BJ (cell line): Measurements from ENCODE around the gene TMEM200A. TPM values are rescaled to one million over a fixed set of nuclear protein-coding genes. Genes with fewer than 3 reads are reported as not detected.
A peak's percentile ranks its signal among the peaks of the same experiment; 100 is the strongest.

Experiments
- CTCF ChIA-PET: fragments of 350-600 bp; formaldehyde crosslinking; extraction: SDS; loops from one replicate; lab custom pipeline; 2021; ENCODE audit warnings: antibody characterized with exemption, inconsistent platforms; lab: Yijun Ruan, JAX
- POLR2A ChIA-PET: fragments of 300-600 bp; sonication (Branson Sonifier 250); formaldehyde crosslinking; extraction: SDS; loops from one replicate; lab custom pipeline; 2021; ENCODE audit warnings: antibody characterized with exemption; lab: Charles Lee
- DNase-seq: peaks from one replicate; pipeline ENCODE4 v3.0.0-alpha.2; 2011; ENCODE audit warnings: low read depth
- H3K27me3 ChIP-seq: 2 replicates; pipeline ENCODE4 v1.6.0; 2011; ENCODE audit warnings: low read length; ENCODE audit not compliant: control insufficient read depth, insufficient read depth
- H3K36me3 ChIP-seq: 2 replicates; pipeline ENCODE4 v1.5.1; 2011; ENCODE audit warnings: low read length; ENCODE audit not compliant: control insufficient read depth, insufficient read depth
- H3K4me3 ChIP-seq: 2 replicates; pipeline ENCODE4 v1.5.1; 2011; ENCODE audit warnings: low read depth, mild to moderate bottlenecking, control low read depth, low read length
- CTCF ChIP-seq: IDR thresholded peaks from 2 replicates; pipeline ENCODE4 v1.5.1; 2011; ENCODE audit warnings: low read depth, mild to moderate bottlenecking, control low read depth, inconsistent platforms, low read length, moderate library complexity; ENCODE audit not compliant: insufficient read depth
- polyA minus RNA-seq: library from RNA; depleted of rRNA, polyadenylated mRNA; stranded (reverse); fragments of >200 nt; gene quantifications from 2 replicates; pipeline ENCODE4 v1.2.3, GENCODE V29; 2011; rRNA and poly(A)+ RNA removed
- polyA plus RNA-seq: library from polyadenylated mRNA; depleted of rRNA; stranded (reverse); fragments of >200 nt; gene quantifications from 2 replicates; pipeline ENCODE4 v1.2.3, GENCODE V29; 2011; rRNA removed

The TMEM200A gene
- 6.0 and 9.2 TPM in 2 replicates for polyA plus RNA-seq
- 5.9 and 8.7 TPM in 2 replicates for polyA minus RNA-seq

- Histone ChIP-seq H3K4me3 (peak within 1 kb of the TSS; percentile 81), H3K36me3 (no peaks in the 10 kb centered on the region), H3K27me3 (no peaks in the 10 kb centered on the region)
- ChIA-PET POLR2A (no interaction called here), CTCF (interaction anchor here (0.6 to 1.8 kb wide), 25 partner anchors 8 to 394 kb away, joined by 3 to 13 read pairs (median 3); no protein-coding TSS in a partner anchor)
- peak; percentile 86 for TF ChIP-seq CTCF
- no peak for DNase-seq
Observed at GRCh38 chr6:130365166-130366106, at the start of gene TMEM200A. TMEM200A (plus strand) TSS chr6:130366017; CDS start chr6:130440423, 74,406 bp downstream.

- no peak for DNase-seq
- H3K27me3 ChIP-seq = no peaks in the 10 kb centered on the region
- ChIA-PET POLR2A (no interaction called here), CTCF (interaction anchor here (0.9 to 3.6 kb wide), 6 partner anchors 8 to 552 kb away, joined by 3 to 57 read pairs (median 10); no protein-coding TSS in a partner anchor)
- TF ChIP-seq CTCF = no peak
- H3K36me3 ChIP-seq = no peaks in the 10 kb centered on the region
- H3K4me3 ChIP-seq = no peak overlapping the region
Observed at GRCh38 chr6:130320908-130321307, 44.9 kb upstream of the TMEM200A start.

- ChIA-PET POLR2A (no interaction called here), CTCF (interaction anchor here (0.6 to 3.6 kb wide), 18 partner anchors 8 to 550 kb away, joined by 3 to 57 read pairs (median 4); no protein-coding TSS in a partner anchor)
- no peaks in the 10 kb centered on the region for H3K36me3 ChIP-seq
Observed at GRCh38 chr6:130322673-130323268, 43.0 kb upstream of the TMEM200A start.

GRCh38 chr6:130324657-130325056 is 41.2 kb upstream of the TMEM200A start:
- TF ChIP-seq CTCF = no peak
- POLR2A ChIA-PET = interaction anchor here (0.6 to 0.7 kb wide), 2 partner anchors 11 to 899 kb away, joined by 5 read pairs; no protein-coding TSS in a partner anchor
- DNase-seq = no peak
- no peaks in the 10 kb centered on the region for H3K36me3 ChIP-seq
- no peaks in the 10 kb centered on the region for H3K27me3 ChIP-seq
- CTCF ChIA-PET = interaction anchor here (0.6 to 5.4 kb wide), 10 partner anchors 13 to 547 kb away, joined by 3 to 37 read pairs (median 3); partner anchors contain the start of gene TMEM200A
- H3K4me3 ChIP-seq = no peak overlapping the region

More at GRCh38 chr6:130322673-130323268, 43.0 kb upstream of the TMEM200A start:
- DNase-seq = no peak
- Histone ChIP-seq H3K4me3 (no peak overlapping the region), H3K27me3 (no peaks in the 10 kb centered on the region)
- TF ChIP-seq CTCF = peak; percentile 91
